ENCODE data around the gene MYH14. TPM values are rescaled to one million over a fixed set of nuclear protein-coding genes. Genes with fewer than 3 reads are reported as not detected.
A peak's percentile ranks its signal among the peaks of the same experiment; 100 is the strongest.

MYH14 gene
- polyA plus RNA-seq, 1 donor from 2014 or later = not detected

GRCh38 chr19:50250450-50251136, 47.2 kb downstream of the MYH14 start:
- Histone ChIP-seq H3K79me2 (replicated peaks; ENCODE audit: insufficient read depth, low read length) (no peaks in the 10 kb centered on the region), H4K20me1 (ENCODE audit: insufficient read depth) (no peaks in the 10 kb centered on the region), H3K27me3 (ENCODE audit: insufficient read depth, low read depth, low read length) (no peaks in the 10 kb centered on the region), H3F3A (ENCODE audit: insufficient read depth, low read length, poor library complexity, severe bottlenecking) (no peaks in the 10 kb centered on the region), H3K36me3 (ENCODE audit: insufficient read depth, low read length) (no peaks in the 10 kb centered on the region), H3K4me3 (ENCODE audit: low read length) (no peak overlapping the region), H2AFZ (ENCODE audit: low read depth, low read length) (no peak overlapping the region), H3K4me2 (ENCODE audit: low read length) (no peak overlapping the region), H3K9ac (ENCODE audit: low read length) (no peak overlapping the region), H3K9me3 (ENCODE audit: low read length) (no peaks in the 10 kb centered on the region), H3K27ac (ENCODE audit: low read length) (no peak overlapping the region), H3K9me2 (ENCODE audit: insufficient read depth, low read length) (no peaks in the 10 kb centered on the region)
- TF ChIP-seq TAF1 (IDR thresholded peaks at IDR 0.05; ENCODE audit: low read depth) = no peak
- TF ChIP-seq CTCF (IDR thresholded peaks at IDR 0.05; ENCODE audit: poor library complexity, severe bottlenecking) = no peak
- TF ChIP-seq MXI1 (conservative IDR thresholded peaks at IDR 0.05; ENCODE audit: poor library complexity, severe bottlenecking) = no peak
- no peak for TF ChIP-seq RAD21 (conservative IDR thresholded peaks at IDR 0.05)
- no peak for TF ChIP-seq SMC3 (conservative IDR thresholded peaks at IDR 0.05; ENCODE audit: poor library complexity)
- no peak for TF ChIP-seq EP300 (conservative IDR thresholded peaks at IDR 0.05; ENCODE audit: poor library complexity, severe bottlenecking)
- no peak for TF ChIP-seq POLR2AphosphoS5 (IDR thresholded peaks at IDR 0.05)
- no peak for TF ChIP-seq EZH2 (IDR thresholded peaks at IDR 0.05; ENCODE audit: borderline replicate concordance, insufficient read depth, low read length, poor library complexity, severe bottlenecking)
- no peak for TF ChIP-seq REST (IDR thresholded peaks at IDR 0.05; ENCODE audit: borderline replicate concordance)

GRCh38 chr19:50252111-50252886, 48.9 kb downstream of the MYH14 start:
- Histone ChIP-seq H3K9ac (ENCODE audit: low read length) (no peak overlapping the region), H3K9me2 (ENCODE audit: insufficient read depth, low read length) (no peaks in the 10 kb centered on the region), H3F3A (ENCODE audit: insufficient read depth, low read length, poor library complexity, severe bottlenecking) (no peaks in the 10 kb centered on the region), H3K4me2 (ENCODE audit: low read length) (no peak overlapping the region), H3K79me2 (replicated peaks; ENCODE audit: insufficient read depth, low read length) (no peaks in the 10 kb centered on the region), H3K27me3 (ENCODE audit: insufficient read depth, low read depth, low read length) (no peaks in the 10 kb centered on the region), H3K27ac (ENCODE audit: low read length) (no peak overlapping the region), H3K4me3 (ENCODE audit: low read length) (no peak overlapping the region), H3K9me3 (ENCODE audit: low read length) (no peaks in the 10 kb centered on the region), H2AFZ (ENCODE audit: low read depth, low read length) (no peak overlapping the region), H3K36me3 (ENCODE audit: insufficient read depth, low read length) (no peaks in the 10 kb centered on the region), H4K20me1 (ENCODE audit: insufficient read depth) (no peaks in the 10 kb centered on the region)
- TF ChIP-seq CTCF (IDR thresholded peaks at IDR 0.05; ENCODE audit: poor library complexity, severe bottlenecking) = peak; percentile 23
- no peak for TF ChIP-seq TAF1 (IDR thresholded peaks at IDR 0.05; ENCODE audit: low read depth)
